Astrocyte of the cerebellum (primary cell): Measurements from ENCODE around the gene AKAP11.

Experiments
- DNase-seq: peaks from one replicate; pipeline ENCODE4 v3.0.0-alpha.2; 2011; ENCODE audit warnings: low read depth
- H3K4me3 ChIP-seq: 2 replicates; pipeline ENCODE4 v1.5.1; 2011; ENCODE audit warnings: mild to moderate bottlenecking, low read depth, low read length, moderate library complexity
- in situ Hi-C: cut with HindIII; loops from 2 replicates; pipeline ENCODE4 v1.10.0; 2017; ENCODE audit warnings: low sequenced_read_pairs
- TF ChIP-seq, protein P1 (sequence below): IDR thresholded peaks from 2 replicates; pipeline ENCODE4 v1.5.1; 2012; ENCODE audit warnings: low read length, low read depth, moderate library complexity, mild to moderate bottlenecking; ENCODE audit errors: missing control alignments

AKAP11 gene

DNA sequence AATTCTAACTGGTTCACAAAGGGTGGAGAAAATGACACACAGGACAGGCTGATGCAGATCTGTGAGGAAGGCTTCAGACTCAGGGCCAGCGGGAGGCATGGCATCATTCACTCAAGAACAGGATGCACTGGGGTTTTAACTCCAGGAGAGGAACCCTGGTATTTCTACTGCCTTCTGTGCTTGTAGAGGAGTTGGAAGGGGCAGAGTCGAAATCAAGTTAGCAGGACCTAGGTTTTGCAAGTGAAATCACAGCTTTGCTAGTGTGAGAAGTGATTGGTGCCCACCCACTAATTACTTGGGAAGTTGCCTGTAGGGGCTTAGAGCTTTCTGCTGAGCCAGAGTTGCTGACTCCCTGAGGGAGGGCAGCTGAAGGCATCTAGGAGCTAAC, 92.7 kb downstream of the AKAP11 start:
- TF ChIP-seq, protein P1, sequence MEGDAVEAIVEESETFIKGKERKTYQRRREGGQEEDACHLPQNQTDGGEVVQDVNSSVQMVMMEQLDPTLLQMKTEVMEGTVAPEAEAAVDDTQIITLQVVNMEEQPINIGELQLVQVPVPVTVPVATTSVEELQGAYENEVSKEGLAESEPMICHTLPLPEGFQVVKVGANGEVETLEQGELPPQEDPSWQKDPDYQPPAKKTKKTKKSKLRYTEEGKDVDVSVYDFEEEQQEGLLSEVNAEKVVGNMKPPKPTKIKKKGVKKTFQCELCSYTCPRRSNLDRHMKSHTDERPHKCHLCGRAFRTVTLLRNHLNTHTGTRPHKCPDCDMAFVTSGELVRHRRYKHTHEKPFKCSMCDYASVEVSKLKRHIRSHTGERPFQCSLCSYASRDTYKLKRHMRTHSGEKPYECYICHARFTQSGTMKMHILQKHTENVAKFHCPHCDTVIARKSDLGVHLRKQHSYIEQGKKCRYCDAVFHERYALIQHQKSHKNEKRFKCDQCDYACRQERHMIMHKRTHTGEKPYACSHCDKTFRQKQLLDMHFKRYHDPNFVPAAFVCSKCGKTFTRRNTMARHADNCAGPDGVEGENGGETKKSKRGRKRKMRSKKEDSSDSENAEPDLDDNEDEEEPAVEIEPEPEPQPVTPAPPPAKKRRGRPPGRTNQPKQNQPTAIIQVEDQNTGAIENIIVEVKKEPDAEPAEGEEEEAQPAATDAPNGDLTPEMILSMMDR, result no peak
- in situ Hi-C loops, result no loop called here
- no peak overlapping the region for H3K4me3 ChIP-seq
- DNase-seq, result no peak

DNA sequence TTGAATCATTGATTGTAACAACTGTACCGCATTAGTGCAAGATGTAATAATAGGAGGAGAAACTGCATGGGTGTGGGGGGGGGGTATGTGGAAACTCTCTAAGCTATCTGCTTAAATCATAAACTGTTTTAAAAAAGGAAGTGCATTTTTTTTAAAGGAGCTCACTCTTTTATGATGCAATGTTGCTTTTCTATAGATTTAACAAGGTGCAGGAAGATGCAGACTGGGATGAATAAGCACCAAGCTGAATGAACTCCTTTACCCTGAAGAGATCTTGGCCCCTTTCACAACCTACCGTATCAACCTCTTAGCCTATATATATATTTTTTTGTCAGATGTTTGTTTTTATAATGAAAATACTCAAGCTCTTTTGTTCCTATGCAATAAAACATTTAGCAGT, 95.9 kb downstream of the AKAP11 start:
- in situ Hi-C loops, result no loop called here
- no peak for DNase-seq
- TF ChIP-seq, protein P1, result no peak
- no peak overlapping the region for H3K4me3 ChIP-seq

DNA sequence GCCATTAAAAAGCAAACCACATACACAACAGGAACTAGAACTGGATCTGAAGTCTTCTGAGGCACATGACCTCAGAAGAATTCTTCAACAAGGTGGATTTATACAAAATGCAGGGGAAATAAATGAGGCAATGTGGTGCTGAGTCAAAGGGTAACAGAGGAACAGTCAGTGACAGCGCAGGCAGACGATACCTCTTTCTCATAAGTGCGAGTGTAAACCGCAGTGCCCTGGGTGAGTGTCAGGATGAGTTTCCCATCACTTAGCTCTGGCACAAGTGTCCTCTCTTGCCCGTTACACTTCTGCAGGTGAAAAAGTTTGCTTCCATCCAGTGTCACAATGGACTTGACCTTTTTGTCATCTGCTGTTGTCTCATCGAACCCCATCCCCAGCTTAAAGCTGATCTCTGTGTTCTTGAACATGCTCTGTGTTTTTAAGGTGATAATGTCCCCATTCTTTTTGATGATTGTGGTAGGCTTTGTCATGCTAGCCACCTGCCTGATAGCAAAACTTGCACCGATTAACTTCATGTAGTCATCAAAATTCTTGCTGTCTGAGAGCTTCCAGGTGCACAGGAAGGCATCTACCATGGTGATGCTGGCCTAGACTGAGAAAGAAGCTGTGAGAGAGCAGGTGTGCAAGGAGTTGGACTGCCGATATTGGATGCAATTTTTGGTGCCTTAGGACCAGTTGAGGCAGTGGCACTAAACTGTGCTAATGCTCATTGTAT, 97.3 kb downstream of the AKAP11 start:
- no peak for DNase-seq
- TF ChIP-seq, protein P1, result no peak
- in situ Hi-C loops, result no loop called here
- no peak overlapping the region for H3K4me3 ChIP-seq

DNA sequence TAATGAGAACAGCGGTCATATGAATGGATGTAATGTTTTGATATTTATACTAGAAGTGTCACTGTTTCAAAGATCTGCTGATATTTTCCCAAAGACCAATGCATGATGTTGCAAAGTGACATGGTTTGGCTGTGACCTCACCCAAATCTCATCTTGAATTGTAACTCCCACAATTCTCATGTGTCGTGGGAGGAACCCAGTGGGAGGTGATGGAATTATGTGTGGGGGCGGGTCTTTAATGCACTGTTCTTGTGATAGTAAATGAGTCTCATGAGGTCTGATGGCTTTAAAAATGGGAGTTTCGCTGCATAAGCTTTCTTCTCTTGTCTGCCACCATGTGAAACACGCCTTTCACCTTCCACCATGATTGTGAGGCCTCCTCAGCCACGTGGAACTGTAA, 98.3 kb downstream of the AKAP11 start:
- no peak for DNase-seq
- H3K4me3 ChIP-seq, result no peak overlapping the region
- in situ Hi-C loops, result no loop called here
- TF ChIP-seq, protein P1, result no peak
